SKM-1 (cell line): ENCODE results near the gene NCOA5.

ENCODE experiments used
- DNase-seq: peaks from one replicate; lab custom pipeline; 2025; ENCODE audit not compliant: unreplicated experiment; lab: John Stamatoyannopoulos, UW

Gene NCOA5

GRCh38 chr20:46044896-46045295, 44.9 kb downstream of the NCOA5 start:
- DNase-seq, result no peak

- DNase-seq, result no peak
Measured at GRCh38 chr20:46043556-46043955, 46.2 kb downstream of the NCOA5 start.

- no peak for DNase-seq
Measured at GRCh38 chr20:46040902-46041535, 48.7 kb downstream of the NCOA5 start.

- no peak for DNase-seq
Measured at GRCh38 chr20:46037036-46037435, 52.7 kb downstream of the NCOA5 start.

GRCh38 chr20:46036370-46036769, 53.4 kb downstream of the NCOA5 start:
- DNase-seq, result no peak

GRCh38 chr20:46035713-46036112, 54.0 kb downstream of the NCOA5 start:
- no peak for DNase-seq

GRCh38 chr20:46035253-46035652, 54.5 kb downstream of the NCOA5 start:
- no peak for DNase-seq

GRCh38 chr20:46034039-46034438, 55.7 kb downstream of the NCOA5 start:
- DNase-seq, result no peak

- no peak for DNase-seq
Measured at GRCh38 chr20:46031701-46032254, 58.0 kb downstream of the NCOA5 start.

- DNase-seq, result no peak
Measured at GRCh38 chr20:46031014-46031569, 58.7 kb downstream of the NCOA5 start.

- no peak for DNase-seq
Measured at GRCh38 chr20:46030284-46031013, 59.3 kb downstream of the NCOA5 start.

- DNase-seq, result no peak
Measured at GRCh38 chr20:46028772-46029371, 60.9 kb downstream of the NCOA5 start, which contains the start of gene SLC12A5. TSS of gene SLC12A5 (plus strand) at chr20:46029215. CDS start at chr20:46029345, 130 bp downstream.

- DNase-seq, result no peak
Measured at GRCh38 chr20:46028110-46028509, 61.7 kb downstream of the NCOA5 start.

- no peak for DNase-seq
Measured at GRCh38 chr20:46027245-46027853, 62.4 kb downstream of the NCOA5 start.

- DNase-seq, result no peak
Measured at GRCh38 chr20:46025376-46025783, 64.4 kb downstream of the NCOA5 start.

- no peak for DNase-seq
Measured at GRCh38 chr20:46023999-46024398, 65.8 kb downstream of the NCOA5 start.

GRCh38 chr20:46023148-46023484, 66.6 kb downstream of the NCOA5 start:
- DNase-seq, result no peak

- peak; percentile 14 for DNase-seq
Measured at GRCh38 chr20:46022411-46023147, 67.2 kb downstream of the NCOA5 start.

GRCh38 chr20:46021361-46022359, 68.1 kb downstream of the NCOA5 start:
- peak; percentile 77 for DNase-seq
